ENCODE results near the gene SCAPER.

Gene SCAPER

GRCh38 chr15:76312540-76313174 lies 592.5 kb downstream of the SCAPER start:
- DNase-seq (ENCODE audit: low read depth): peak; percentile 13
- TF ChIP-seq, protein P1, sequence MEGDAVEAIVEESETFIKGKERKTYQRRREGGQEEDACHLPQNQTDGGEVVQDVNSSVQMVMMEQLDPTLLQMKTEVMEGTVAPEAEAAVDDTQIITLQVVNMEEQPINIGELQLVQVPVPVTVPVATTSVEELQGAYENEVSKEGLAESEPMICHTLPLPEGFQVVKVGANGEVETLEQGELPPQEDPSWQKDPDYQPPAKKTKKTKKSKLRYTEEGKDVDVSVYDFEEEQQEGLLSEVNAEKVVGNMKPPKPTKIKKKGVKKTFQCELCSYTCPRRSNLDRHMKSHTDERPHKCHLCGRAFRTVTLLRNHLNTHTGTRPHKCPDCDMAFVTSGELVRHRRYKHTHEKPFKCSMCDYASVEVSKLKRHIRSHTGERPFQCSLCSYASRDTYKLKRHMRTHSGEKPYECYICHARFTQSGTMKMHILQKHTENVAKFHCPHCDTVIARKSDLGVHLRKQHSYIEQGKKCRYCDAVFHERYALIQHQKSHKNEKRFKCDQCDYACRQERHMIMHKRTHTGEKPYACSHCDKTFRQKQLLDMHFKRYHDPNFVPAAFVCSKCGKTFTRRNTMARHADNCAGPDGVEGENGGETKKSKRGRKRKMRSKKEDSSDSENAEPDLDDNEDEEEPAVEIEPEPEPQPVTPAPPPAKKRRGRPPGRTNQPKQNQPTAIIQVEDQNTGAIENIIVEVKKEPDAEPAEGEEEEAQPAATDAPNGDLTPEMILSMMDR (IDR thresholded peaks at IDR 0.05; ENCODE audit: low read length, missing control alignments): no peak
- no peak overlapping the region for H3K4me3 ChIP-seq (replicated peaks; ENCODE audit: low read depth, low read length)

DNA sequence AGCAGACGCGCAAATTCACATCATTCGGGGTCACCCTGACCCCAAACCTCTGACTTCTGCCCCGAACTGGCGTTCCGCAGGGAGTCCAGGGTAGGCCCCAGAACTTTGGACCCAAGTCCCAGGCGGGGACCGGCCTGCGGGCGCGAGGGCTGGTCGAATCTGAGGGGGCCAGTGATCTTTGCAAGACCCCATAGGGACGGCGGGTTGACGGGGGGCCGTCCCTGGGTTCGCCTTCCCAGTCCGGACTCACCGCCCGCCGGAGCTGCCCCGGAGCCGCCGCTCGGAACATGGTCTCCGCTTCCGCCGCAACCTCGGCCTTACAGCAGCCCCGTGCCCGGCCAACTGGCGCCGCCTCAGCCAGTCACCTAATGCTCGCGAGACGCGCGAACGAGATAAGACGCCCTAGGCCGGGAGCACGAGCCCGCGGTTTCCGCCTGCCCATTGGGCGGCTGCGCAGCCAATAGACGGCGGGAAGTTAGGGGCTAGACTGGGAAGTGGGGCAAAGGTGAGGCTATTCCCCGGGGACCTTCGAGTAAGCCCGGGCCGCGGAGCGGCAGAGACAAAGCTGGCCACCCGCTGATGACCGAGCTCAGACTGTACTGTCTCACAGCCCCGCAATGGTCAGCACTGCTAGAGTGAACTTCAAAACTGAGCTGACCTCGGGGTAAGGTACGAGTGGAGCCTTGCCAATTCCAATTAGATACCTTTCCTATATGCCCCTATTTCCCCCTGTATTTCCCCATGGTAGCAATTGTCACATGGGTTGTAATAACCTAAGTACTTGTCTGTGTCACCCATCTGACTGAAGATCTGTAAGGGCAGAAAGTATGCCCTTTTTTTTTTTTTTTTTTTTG lies 593.8 kb downstream of the SCAPER start, which contains the start of gene ETFA:
Gene ETFA (minus strand): TSS at position 370 of the 854 bp plus-strand sequence. CDS start 81 bp downstream, at position 289.
- H3K4me3 ChIP-seq (replicated peaks; ENCODE audit: low read depth, low read length): peak within 1 kb of the TSS; percentile 77
- DNase-seq (ENCODE audit: low read depth): peak; percentile 96
- TF ChIP-seq, protein P1 (IDR thresholded peaks at IDR 0.05; ENCODE audit: low read length, missing control alignments): no peak

GRCh38 chr15:76310475-76311099 lies 594.6 kb downstream of the SCAPER start:
- H3K4me3 ChIP-seq (replicated peaks; ENCODE audit: low read depth, low read length): peak overlapping the region; percentile 77
- DNase-seq (ENCODE audit: low read depth): peak; percentile 17
- TF ChIP-seq, protein P1 (IDR thresholded peaks at IDR 0.05; ENCODE audit: low read length, missing control alignments): no peak

DNA sequence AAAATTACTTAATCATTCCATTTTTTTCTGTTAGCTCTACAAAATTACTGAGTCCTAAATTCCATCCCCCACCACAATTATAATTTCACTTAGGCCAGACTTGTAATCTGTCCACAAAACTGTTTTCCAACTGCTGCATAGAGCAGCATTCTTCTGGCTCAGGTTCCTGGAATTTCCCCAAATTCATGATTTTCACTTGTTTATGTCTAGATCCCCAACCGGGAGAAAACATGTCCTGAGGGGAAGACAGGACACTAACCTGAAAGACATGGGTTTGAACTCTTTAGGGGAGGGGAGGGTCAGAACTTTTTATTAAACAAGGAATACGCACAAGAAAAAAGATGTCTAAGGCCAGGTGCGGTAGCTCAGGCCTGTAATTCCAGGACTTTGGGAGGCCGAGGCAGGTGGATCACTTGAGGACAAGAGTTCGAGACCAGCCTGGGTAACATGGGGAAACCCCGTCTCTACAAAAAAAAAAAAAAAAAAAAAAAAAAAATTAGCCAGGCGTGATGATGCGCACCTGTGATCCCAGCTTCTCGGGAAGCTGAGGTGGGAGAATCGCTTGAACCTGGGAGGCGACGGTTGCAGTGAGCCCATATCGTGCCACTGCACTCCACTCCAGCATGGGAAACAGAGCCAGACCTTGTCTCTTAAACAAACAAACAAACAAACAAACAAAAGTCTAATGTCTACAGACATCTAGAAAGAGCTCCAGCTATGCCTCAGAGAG lies 595.4 kb downstream of the SCAPER start:
- peak overlapping the region; percentile 77 for H3K4me3 ChIP-seq (replicated peaks; ENCODE audit: low read depth, low read length)
- TF ChIP-seq, protein P1 (IDR thresholded peaks at IDR 0.05; ENCODE audit: low read length, missing control alignments): no peak
- peak; percentile 20 for DNase-seq (ENCODE audit: low read depth)

GRCh38 chr15:76303909-76304308 lies 601.2 kb downstream of the SCAPER start:
- TF ChIP-seq, protein P1 (IDR thresholded peaks at IDR 0.05; ENCODE audit: low read length, missing control alignments): no peak
- H3K4me3 ChIP-seq (replicated peaks; ENCODE audit: low read depth, low read length): no peak overlapping the region
- no peak for DNase-seq (ENCODE audit: low read depth)

DNA sequence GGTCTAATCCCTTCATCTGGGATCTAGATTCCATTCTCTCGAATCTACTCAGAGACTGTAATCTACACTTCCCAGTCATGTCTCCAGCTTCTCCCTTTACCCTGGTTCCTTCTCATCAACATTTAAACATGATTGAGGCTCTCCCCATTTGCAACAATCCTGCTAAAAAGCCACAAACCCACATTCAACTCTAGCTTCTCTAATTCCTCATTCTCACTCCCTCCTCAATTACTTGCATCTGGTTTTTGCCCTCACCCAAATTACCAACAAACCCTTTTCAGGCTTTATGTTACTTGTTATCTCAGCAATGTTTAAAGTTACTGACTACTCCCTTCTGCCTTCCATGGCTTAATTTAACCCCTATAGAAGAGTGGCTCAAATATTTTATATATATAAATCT lies 605.4 kb downstream of the SCAPER start:
- TF ChIP-seq, protein P1 (IDR thresholded peaks at IDR 0.05; ENCODE audit: low read length, missing control alignments): no peak
- no peak for DNase-seq (ENCODE audit: low read depth)
- H3K4me3 ChIP-seq (replicated peaks; ENCODE audit: low read depth, low read length): no peak overlapping the region

All from fibroblast of pulmonary artery (primary cell).